DND-41 (cell line): ENCODE results near the gene SLC39A11.

ENCODE experiments used
- ATAC-seq: fragments of 200-7000 bp; cut with Tn5 transposase; 3 replicates; pipeline ENCODE4 v1.9.1; 2021; ENCODE audit warnings: low read depth; ENCODE audit not compliant: insufficient read depth
- DNase-seq: peaks from one replicate; pipeline ENCODE4 v3.0.0-alpha.2; 2020
- H2AFZ ChIP-seq: 2 replicates; pipeline ENCODE4 v1.6.0; 2012; ENCODE audit warnings: low read depth, low read length
- H3K27ac ChIP-seq: 2 replicates; pipeline ENCODE4 v1.5.1; 2012; ENCODE audit warnings: low read length, inconsistent platforms
- H3K27me3 ChIP-seq: fragments of 200-600 bp; sonication (generic); 2 replicates; pipeline ENCODE4 v1.6.0; 2012; ENCODE audit warnings: low read length, mild to moderate bottlenecking, inconsistent platforms; ENCODE audit not compliant: insufficient read depth, poor library complexity
- H3K36me3 ChIP-seq: 2 replicates; pipeline ENCODE4 v1.5.1; 2012; ENCODE audit warnings: low read length, inconsistent platforms; ENCODE audit not compliant: insufficient read depth
- H3K4me1 ChIP-seq: 2 replicates; pipeline ENCODE4 v1.5.1; 2012; ENCODE audit warnings: mild to moderate bottlenecking, low read length; ENCODE audit not compliant: insufficient read depth
- H3K4me2 ChIP-seq: 2 replicates; pipeline ENCODE4 v1.6.0; 2012; ENCODE audit warnings: mild to moderate bottlenecking, moderate library complexity, low read length, inconsistent platforms; ENCODE audit not compliant: insufficient read depth
- H3K4me3 ChIP-seq, 2 experiments: fragments of 200-600 bp in 1 of 2; shearing (Covaris generic) in 1 of 2; 2 replicates each; pipeline ENCODE4 v1.5.1; 2012 to 2016; ENCODE audit warnings: inconsistent platforms in 2 of 2, low read length in 2 of 2, mild to moderate bottlenecking in 2 of 2, low read depth in 1 of 2, moderate library complexity in 1 of 2
- H3K79me2 ChIP-seq: 2 replicates; pipeline ENCODE4 v1.6.0; 2012; ENCODE audit warnings: low read length, inconsistent platforms; ENCODE audit not compliant: insufficient read depth
- H3K9ac ChIP-seq: 2 replicates; pipeline ENCODE4 v1.6.0; 2012; ENCODE audit warnings: low read depth, mild to moderate bottlenecking, inconsistent platforms, low read length, moderate library complexity
- H3K9me3 ChIP-seq: 2 replicates; pipeline ENCODE4 v1.5.1; 2012; ENCODE audit warnings: low read length, moderate library complexity, mild to moderate bottlenecking, inconsistent platforms; ENCODE audit not compliant: insufficient read depth, severe bottlenecking
- H4K20me1 ChIP-seq: 2 replicates; pipeline ENCODE4 v1.6.0; 2012; ENCODE audit warnings: low read length; ENCODE audit not compliant: insufficient read depth
- CTCF ChIP-seq: IDR thresholded peaks from 2 replicates; pipeline ENCODE4 v1.5.1; 2012; ENCODE audit warnings: borderline replicate concordance, low read length, moderate library complexity, mild to moderate bottlenecking; ENCODE audit not compliant: poor library complexity, severe bottlenecking; ENCODE audit errors: extremely low read depth
- EZH2 ChIP-seq: IDR thresholded peaks from 3 replicates; pipeline ENCODE4 v1.6.1; 2012; ENCODE audit warnings: borderline replicate concordance, low read depth, mild to moderate bottlenecking, moderate library complexity, low read length, inconsistent platforms; ENCODE audit not compliant: severe bottlenecking

Gene SLC39A11

DNA sequence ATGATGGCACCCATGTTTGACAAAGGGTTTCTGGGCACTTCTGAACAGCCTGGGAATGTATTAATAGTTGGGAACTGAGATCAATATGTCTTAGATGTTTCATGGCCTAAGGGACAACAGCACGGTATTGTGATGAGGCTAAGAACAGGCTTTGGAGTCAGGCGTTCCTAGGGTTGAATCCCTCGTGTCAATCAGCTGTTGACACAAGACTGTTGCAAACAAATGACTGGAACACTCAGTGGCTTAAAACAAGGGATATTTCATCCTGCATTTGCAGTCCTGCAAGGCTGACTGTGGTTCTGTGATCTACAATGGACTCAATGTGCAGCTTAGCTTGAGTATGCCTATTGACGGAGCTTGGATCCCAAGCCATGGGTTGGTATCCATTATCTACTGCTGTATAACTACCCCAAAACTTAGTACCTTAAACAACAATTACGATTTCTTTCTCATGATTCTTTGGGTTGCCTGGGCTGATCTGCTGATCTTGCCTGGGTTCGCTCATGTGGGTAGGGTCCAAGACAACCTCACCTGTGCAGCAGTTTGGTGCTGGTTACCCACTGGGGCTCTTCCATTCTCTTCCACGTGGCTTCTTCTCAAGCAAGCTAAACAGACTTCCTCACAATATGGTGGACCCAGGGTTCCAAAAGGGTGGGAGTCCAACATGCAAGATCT, 472.4 kb downstream of the SLC39A11 start:
- no peaks in the 10 kb centered on the region for H4K20me1 ChIP-seq
- H3K4me1 ChIP-seq, result peaks cover 5% of the 10 kb centered on the region
- H3K79me2 ChIP-seq, result no peaks in the 10 kb centered on the region
- no peak overlapping the region for H3K4me2 ChIP-seq
- H3K9ac ChIP-seq, result no peak overlapping the region
- no peak overlapping the region for H2AFZ ChIP-seq
- no peak for TF ChIP-seq EZH2
- no peak for TF ChIP-seq CTCF
- H3K4me3 ChIP-seq, result no peak overlapping the region
- ATAC-seq (no peak), DNase-seq (no peak)
- peaks cover 19% of the 10 kb centered on the region for H3K27me3 ChIP-seq
- no peaks in the 10 kb centered on the region for H3K9me3 ChIP-seq
- H3K36me3 ChIP-seq, result no peaks in the 10 kb centered on the region
- H3K27ac ChIP-seq, result no peak overlapping the region

GRCh38 chr17:72618001-72618509, 474.4 kb downstream of the SLC39A11 start:
- Histone ChIP-seq H3K4me1 (peaks cover 5% of the 10 kb centered on the region), H3K4me2 (peak overlapping the region; percentile 12; the same call in 1 of the 2 replicates), H3K36me3 (no peaks in the 10 kb centered on the region), H3K9me3 (no peaks in the 10 kb centered on the region), H3K79me2 (no peaks in the 10 kb centered on the region), H3K4me3 (no peak overlapping the region), H3K27ac (no peak overlapping the region), H2AFZ (no peak overlapping the region), H3K27me3 (peaks cover 13% of the 10 kb centered on the region), H4K20me1 (no peaks in the 10 kb centered on the region), H3K9ac (no peak overlapping the region)
- DNase-seq (peak; percentile 34), ATAC-seq (peak; percentile 77)
- no peak for TF ChIP-seq EZH2
- TF ChIP-seq CTCF, result no peak

DNA sequence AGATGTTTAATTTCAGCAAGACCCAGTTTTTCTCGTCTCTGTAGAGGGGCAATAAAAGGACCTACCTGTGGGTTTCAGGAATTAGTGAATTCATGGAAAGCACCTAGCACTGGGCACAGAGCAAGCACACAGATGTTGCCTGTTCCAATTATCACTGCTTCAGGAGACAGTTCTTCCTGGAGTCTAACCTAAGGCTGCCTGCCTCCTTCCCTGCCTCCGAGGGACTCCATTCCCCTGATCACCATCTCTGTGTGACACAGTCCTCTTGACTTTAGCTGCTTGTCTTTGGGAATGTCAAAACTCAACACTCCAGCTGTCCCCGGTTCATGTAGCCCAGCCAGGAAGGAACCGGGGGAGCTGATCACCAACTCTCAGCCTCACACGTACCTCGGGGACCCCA, 474.9 kb downstream of the SLC39A11 start:
- no peak for TF ChIP-seq EZH2
- no peak for TF ChIP-seq CTCF
- no peaks in the 10 kb centered on the region for H4K20me1 ChIP-seq
- no peak overlapping the region for H3K27ac ChIP-seq
- no peak for ATAC-seq
- H3K9ac ChIP-seq, result no peak overlapping the region
- no peak overlapping the region for H2AFZ ChIP-seq
- DNase-seq, result no peak
- H3K4me3 ChIP-seq, result no peak overlapping the region
- H3K9me3 ChIP-seq, result no peaks in the 10 kb centered on the region
- H3K4me2 ChIP-seq, result no peak overlapping the region
- peaks cover 5% of the 10 kb centered on the region for H3K4me1 ChIP-seq
- H3K36me3 ChIP-seq, result no peaks in the 10 kb centered on the region
- H3K27me3 ChIP-seq, result peaks cover 12% of the 10 kb centered on the region
- no peaks in the 10 kb centered on the region for H3K79me2 ChIP-seq
